Adrenal gland (tissue), 12 donors: ENCODE results near the gene LYPD6. TPM values are rescaled to one million over a fixed set of nuclear protein-coding genes. Genes with fewer than 3 reads are reported as not detected.

ENCODE experiments used
- DNase-seq, 7 donors: peaks; one replicate each; pipeline ENCODE4 v3.0.0-alpha.2; 2019 to 2020
- H3K27ac ChIP-seq, 5 donors: fragments of 200-600 bp; sonication (generic) in 4 of 5; 1 replicate in 3 of 5; 2 replicates in 2 of 5; pipeline versions ENCODE4 v1.5.1 to v1.8.0; 2016 to 2020; ENCODE audit warnings: mild to moderate bottlenecking in 1 of 5
- H3K27me3 ChIP-seq: fragments of 200-600 bp; 2 replicates; pipeline ENCODE4 v1.8.0; 2021
- H3K36me3 ChIP-seq, 2 donors: fragments of 200-600 bp; replicated peaks in 1 of 2; 1 replicate in 1 of 2; 2 replicates in 1 of 2; pipeline versions ENCODE4 v1.5.1 to v1.8.0; 2018 to 2022
- H3K4me1 ChIP-seq, 2 donors: fragments of 200-600 bp; replicated peaks in 1 of 2; 1 replicate in 1 of 2; 2 replicates in 1 of 2; pipeline versions ENCODE4 v1.5.1 to v1.8.0; 2018 to 2021
- H3K4me3 ChIP-seq, 4 donors: fragments of 200-600 bp; sonication (generic) in 3 of 4; one replicate each; pipeline ENCODE4 v1.5.1; 2016 to 2018
- H3K9me3 ChIP-seq, 3 donors: fragments of 200-600 bp; sonication (generic) in 1 of 3; replicated peaks in 1 of 3; 1 replicate in 2 of 3; 2 replicates in 1 of 3; pipeline versions ENCODE4 v1.5.1 to v1.8.0; 2016 to 2021
- POLR2A ChIP-seq, 2 donors: fragments of 450-650 bp; IDR thresholded peaks; one replicate each; pipeline ENCODE4 v1.6.1; 2017; ENCODE audit warnings: antibody characterized with exemption in 2 of 2, mild to moderate bottlenecking in 2 of 2, moderate library complexity in 1 of 2
- WGBS, 4 donors: extraction: QIAGEN DNeasy Blood & Tissue Kit in 2 of 4; methylation state at CpG; one replicate each; pipeline versions ENCODE4 v1.1.5 to v1.1.7; 2013 to 2017; 5-methylcytosine and 5-hydroxymethylcytosine counted together
- intact Hi-C, 2 donors: fragments of 100-400 bp; cut with DNase I; formaldehyde crosslinking; loops; one replicate each; pipeline versions ENCODE4 v1.14.1 to v1.15.0; 2022 to 2023
- polyA plus RNA-seq, 3 donors: library from polyadenylated mRNA; stranded (reverse); fragments of 200-250 nt in 2 of 3; fragments of 350-450 nt in 1 of 3; fragmentation: Illumina TruSeq in 1 of 3; extraction: RNeasy Lipid Tissue Mini Kit (QIAGEN cat#74804) in 1 of 3; gene quantifications; one replicate each; pipeline ENCODE4 v1.2.3, GENCODE V29; 2013 to 2014
- total RNA-seq, 9 donors: library from RNA; depleted of rRNA in 4 of 9; stranded (reverse); fragments of >200 nt in 4 of 9; fragments of 120-200 nt in 1 of 9; fragmentation: NEBNext Ultra II Directional in 1 of 9; extraction: Animal tissue kit (Norgen Biotek cat#: 25700) in 1 of 9; gene quantifications; one replicate each; pipeline versions ENCODE4 v1.1.0 to v1.2.4, GENCODE V29; 2013 to 2023
- TF ChIP-seq, protein P1 (sequence below), 6 experiments: fragments of 450-650 bp in 4 of 6; fragments of 200-600 bp in 2 of 6; sonication (generic) in 1 of 6; IDR thresholded peaks; 1 replicate in 5 of 6; 2 replicates in 1 of 6; pipeline versions ENCODE4 v1.5.1 to v1.8.0; 2016 to 2021; ENCODE audit warnings: antibody characterized with exemption in 6 of 6, mild to moderate bottlenecking in 2 of 6, moderate library complexity in 1 of 6
- donor health status: healthy with polysubstance abuse.
- donor health status: Bipolar disorder and iron deficiency.
- donor health status: DM: yes; HTN: yes; CAD: no.
- donor health status: DM: no; HTN: no; CAD: no.
- donor health status: DM: no; HTN: no; CAD: no.
- donor health status: DM: yes; HTN: yes; CAD: no.

Gene LYPD6
- total and polyA plus RNA-seq, 12 donors = 0.06 to 1.2 (median 0.16) TPM; not detected in 4

GRCh38 chr2:149413487-149413886 lies 83.1 kb downstream of the LYPD6 start:
- Histone ChIP-seq H3K36me3 (no peaks in the 10 kb centered on the region), H3K4me1 (no peaks in the 10 kb centered on the region), H3K4me3 (no peak overlapping the region), H3K27ac (no peak overlapping the region), H3K27me3 (no peaks in the 10 kb centered on the region), H3K9me3 (no peaks in the 10 kb centered on the region)
- DNase-seq = no peak
- 74 to 94% (median 85%) methylated on average over 2 of the region's 2 CpGs for WGBS, 4 donors
- no peak for TF ChIP-seq POLR2A (IDR thresholded peaks at IDR 0.05)
- TF ChIP-seq, protein P1, sequence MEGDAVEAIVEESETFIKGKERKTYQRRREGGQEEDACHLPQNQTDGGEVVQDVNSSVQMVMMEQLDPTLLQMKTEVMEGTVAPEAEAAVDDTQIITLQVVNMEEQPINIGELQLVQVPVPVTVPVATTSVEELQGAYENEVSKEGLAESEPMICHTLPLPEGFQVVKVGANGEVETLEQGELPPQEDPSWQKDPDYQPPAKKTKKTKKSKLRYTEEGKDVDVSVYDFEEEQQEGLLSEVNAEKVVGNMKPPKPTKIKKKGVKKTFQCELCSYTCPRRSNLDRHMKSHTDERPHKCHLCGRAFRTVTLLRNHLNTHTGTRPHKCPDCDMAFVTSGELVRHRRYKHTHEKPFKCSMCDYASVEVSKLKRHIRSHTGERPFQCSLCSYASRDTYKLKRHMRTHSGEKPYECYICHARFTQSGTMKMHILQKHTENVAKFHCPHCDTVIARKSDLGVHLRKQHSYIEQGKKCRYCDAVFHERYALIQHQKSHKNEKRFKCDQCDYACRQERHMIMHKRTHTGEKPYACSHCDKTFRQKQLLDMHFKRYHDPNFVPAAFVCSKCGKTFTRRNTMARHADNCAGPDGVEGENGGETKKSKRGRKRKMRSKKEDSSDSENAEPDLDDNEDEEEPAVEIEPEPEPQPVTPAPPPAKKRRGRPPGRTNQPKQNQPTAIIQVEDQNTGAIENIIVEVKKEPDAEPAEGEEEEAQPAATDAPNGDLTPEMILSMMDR (IDR thresholded peaks at IDR 0.05) = no peak
- intact Hi-C loops = no loop called here

GRCh38 chr2:149415086-149415485 lies 84.7 kb downstream of the LYPD6 start:
- TF ChIP-seq POLR2A (IDR thresholded peaks at IDR 0.05) = no peak
- TF ChIP-seq, protein P1 (IDR thresholded peaks at IDR 0.05) = no peak
- no peak overlapping the region for H3K4me3 ChIP-seq
- no peak overlapping the region for H3K27ac ChIP-seq
- 11 to 67% (median 60%) methylated on average over 1 of the region's 1 CpG for WGBS, 4 donors
- H3K36me3 ChIP-seq = no peaks in the 10 kb centered on the region
- DNase-seq = no peak
- H3K27me3 ChIP-seq = no peaks in the 10 kb centered on the region
- intact Hi-C loops = no loop called here
- no peaks in the 10 kb centered on the region for H3K4me1 ChIP-seq
- H3K9me3 ChIP-seq = no peaks in the 10 kb centered on the region

- Histone ChIP-seq H3K9me3 (no peaks in the 10 kb centered on the region), H3K27me3 (no peaks in the 10 kb centered on the region), H3K4me1 (no peaks in the 10 kb centered on the region), H3K36me3 (no peaks in the 10 kb centered on the region), H3K4me3 (no peak overlapping the region), H3K27ac (no peak overlapping the region)
- DNase-seq = no peak
- 79 to 87% (median 86%) methylated on average over 5 of the region's 5 CpGs for WGBS, 4 donors
- TF ChIP-seq POLR2A (IDR thresholded peaks at IDR 0.05) = no peak
- TF ChIP-seq, protein P1 (IDR thresholded peaks at IDR 0.05) = no peak
- intact Hi-C loops = no loop called here
Measured at GRCh38 chr2:149418065-149418464, 87.7 kb downstream of the LYPD6 start.

DNA sequence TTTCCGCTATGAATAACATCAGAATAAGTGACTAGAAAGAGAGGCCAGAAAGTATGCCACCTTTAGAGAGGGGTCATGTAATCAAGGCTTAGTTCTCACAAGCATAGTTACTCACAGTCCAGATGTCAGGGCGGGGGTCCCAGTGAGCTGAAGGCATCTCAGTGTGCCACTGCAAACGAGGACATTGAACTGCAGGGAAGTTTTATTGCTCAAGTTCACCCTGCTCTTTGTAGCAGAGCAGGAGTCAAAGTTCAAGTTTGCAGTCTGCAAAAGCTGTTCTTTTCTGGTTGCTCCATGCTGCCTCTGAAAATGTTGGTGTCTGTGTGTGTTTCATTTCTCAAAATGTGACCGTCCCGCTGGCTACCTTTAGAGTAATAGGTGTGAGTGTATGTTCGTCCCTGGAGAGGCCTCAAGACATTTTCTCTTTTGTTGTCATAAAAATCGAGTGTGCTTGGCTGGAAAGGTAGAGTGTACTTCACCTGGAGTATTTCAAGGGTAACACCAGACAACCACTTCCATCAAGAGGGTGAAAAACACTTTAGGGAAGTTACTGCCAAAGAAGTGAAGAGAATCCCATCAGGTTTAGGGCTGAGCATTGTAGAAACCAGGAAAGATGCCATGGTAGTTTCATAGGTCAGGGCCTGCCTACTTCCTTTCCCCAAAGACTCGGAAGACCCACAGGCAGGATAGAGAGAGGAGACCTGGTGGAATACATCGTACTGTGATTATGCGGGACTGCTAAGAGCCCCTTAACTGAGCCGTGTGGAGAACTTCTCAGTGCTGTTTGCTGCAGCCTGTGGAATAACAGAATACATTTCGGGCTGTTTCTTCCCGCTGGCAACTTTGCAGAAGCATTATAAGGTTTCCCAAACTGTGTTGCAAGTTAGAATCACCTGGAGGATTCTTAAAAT lies 89.9 kb downstream of the LYPD6 start:
- intact Hi-C loops = no loop called here
- H3K9me3 ChIP-seq = no peaks in the 10 kb centered on the region
- H3K4me3 ChIP-seq = no peak overlapping the region
- no peaks in the 10 kb centered on the region for H3K36me3 ChIP-seq
- no peak overlapping the region for H3K27ac ChIP-seq
- no peaks in the 10 kb centered on the region for H3K27me3 ChIP-seq
- DNase-seq = no peak
- no peak for TF ChIP-seq POLR2A (IDR thresholded peaks at IDR 0.05)
- TF ChIP-seq, protein P1 (IDR thresholded peaks at IDR 0.05) = no peak
- H3K4me1 ChIP-seq = no peaks in the 10 kb centered on the region
- 82 to 84% (median 84%) methylated on average over 13 of the region's 13 CpGs for WGBS, 4 donors
